ENCODE results near the gene ROR1. TPM values are rescaled to one million over a fixed set of nuclear protein-coding genes. Genes with fewer than 3 reads are reported as not detected.

ROR1 gene
- total RNA-seq, 1 experiment from 2014 or later: 56.3 TPM

DNA sequence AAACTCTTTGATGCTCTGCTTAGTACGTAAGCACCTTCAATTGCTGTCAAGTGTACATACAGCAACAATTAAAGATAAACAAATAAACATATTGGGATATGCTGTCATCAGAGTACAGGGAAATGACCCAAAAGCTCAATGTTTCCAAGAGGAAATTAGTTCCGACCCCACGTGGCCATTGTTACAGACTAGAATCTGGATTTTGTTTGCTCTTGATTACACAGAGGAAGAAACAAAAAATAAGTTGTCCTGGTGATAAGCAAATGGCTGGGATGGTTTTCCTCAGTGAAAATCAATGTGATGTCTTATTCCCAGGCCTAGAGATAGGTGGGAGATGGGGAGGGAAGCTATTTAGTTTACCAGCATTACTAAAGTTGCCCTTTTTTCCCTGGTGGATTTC, 316.6 kb downstream of the ROR1 start:
- DNase-seq (ENCODE audit: low spot score) (no peak), ATAC-seq (no peak)
- ChIA-PET CTCF (interaction anchor here (0.8 kb wide), 1 partner anchor 47 kb away, joined by 3 read pairs; no protein-coding TSS in a partner anchor), POLR2A (no interaction called here)
- H3K4me1 Mint-ChIP-seq: peaks cover 14% of the 10 kb centered on the region
- no peaks in the 10 kb centered on the region for H3K27me3 Mint-ChIP-seq (ENCODE audit: low read depth)
- peaks cover 8% of the 10 kb centered on the region for H3K9me3 Mint-ChIP-seq
- no peak overlapping the region for H3K27ac Mint-ChIP-seq
- no peak overlapping the region for H3K4me3 Mint-ChIP-seq
- TF ChIP-seq, protein P1, sequence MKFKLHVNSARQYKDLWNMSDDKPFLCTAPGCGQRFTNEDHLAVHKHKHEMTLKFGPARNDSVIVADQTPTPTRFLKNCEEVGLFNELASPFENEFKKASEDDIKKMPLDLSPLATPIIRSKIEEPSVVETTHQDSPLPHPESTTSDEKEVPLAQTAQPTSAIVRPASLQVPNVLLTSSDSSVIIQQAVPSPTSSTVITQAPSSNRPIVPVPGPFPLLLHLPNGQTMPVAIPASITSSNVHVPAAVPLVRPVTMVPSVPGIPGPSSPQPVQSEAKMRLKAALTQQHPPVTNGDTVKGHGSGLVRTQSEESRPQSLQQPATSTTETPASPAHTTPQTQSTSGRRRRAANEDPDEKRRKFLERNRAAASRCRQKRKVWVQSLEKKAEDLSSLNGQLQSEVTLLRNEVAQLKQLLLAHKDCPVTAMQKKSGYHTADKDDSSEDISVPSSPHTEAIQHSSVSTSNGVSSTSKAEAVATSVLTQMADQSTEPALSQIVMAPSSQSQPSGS (CRISPR knock-in tag; IDR thresholded peaks at IDR 0.05; ENCODE audit: borderline replicate concordance, low read depth): no peak
- TF ChIP-seq GTF2I (CRISPR knock-in tag; conservative IDR thresholded peaks at IDR 0.05): no peak
- TF ChIP-seq, protein P2, sequence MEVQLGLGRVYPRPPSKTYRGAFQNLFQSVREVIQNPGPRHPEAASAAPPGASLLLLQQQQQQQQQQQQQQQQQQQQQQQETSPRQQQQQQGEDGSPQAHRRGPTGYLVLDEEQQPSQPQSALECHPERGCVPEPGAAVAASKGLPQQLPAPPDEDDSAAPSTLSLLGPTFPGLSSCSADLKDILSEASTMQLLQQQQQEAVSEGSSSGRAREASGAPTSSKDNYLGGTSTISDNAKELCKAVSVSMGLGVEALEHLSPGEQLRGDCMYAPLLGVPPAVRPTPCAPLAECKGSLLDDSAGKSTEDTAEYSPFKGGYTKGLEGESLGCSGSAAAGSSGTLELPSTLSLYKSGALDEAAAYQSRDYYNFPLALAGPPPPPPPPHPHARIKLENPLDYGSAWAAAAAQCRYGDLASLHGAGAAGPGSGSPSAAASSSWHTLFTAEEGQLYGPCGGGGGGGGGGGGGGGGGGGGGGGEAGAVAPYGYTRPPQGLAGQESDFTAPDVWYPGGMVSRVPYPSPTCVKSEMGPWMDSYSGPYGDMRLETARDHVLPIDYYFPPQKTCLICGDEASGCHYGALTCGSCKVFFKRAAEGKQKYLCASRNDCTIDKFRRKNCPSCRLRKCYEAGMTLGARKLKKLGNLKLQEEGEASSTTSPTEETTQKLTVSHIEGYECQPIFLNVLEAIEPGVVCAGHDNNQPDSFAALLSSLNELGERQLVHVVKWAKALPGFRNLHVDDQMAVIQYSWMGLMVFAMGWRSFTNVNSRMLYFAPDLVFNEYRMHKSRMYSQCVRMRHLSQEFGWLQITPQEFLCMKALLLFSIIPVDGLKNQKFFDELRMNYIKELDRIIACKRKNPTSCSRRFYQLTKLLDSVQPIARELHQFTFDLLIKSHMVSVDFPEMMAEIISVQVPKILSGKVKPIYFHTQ (CRISPR knock-in tag; IDR thresholded peaks at IDR 0.05): no peak
- no peak for TF ChIP-seq SMAD4 (CRISPR knock-in tag; IDR thresholded peaks at IDR 0.05)
- no peak for TF ChIP-seq CREB1 (CRISPR knock-in tag; IDR thresholded peaks at IDR 0.05)
- peaks cover 4% of the 10 kb centered on the region; the same call in 1 of the 2 replicates for H3K36me3 Mint-ChIP-seq

DNA sequence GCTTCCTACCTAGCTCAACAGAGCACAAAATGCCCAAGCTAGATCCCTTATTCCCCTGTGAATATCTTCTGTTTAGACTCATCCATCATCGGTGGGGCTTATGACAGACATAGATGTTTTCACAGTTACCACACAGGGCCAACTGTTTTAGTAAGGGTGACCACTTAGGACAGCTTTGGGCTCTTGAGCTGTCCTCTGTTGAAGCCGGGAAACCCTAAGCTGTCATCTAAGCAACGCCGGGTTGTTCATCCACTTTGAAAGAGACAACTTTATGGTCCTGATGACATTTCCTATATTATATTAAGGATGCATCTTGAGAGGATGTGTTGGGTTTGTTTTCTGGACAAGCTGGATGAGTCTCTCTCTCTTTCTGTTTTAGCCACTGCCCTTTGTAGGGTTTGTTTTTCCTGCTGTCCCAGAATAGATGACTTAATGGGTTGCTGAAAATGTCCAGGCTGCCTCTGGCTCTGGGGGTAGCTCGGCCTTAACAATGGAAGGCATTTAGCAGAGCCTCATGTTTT, 319.1 kb downstream of the ROR1 start:
- Mint-ChIP-seq H3K4me1 (peaks cover 18% of the 10 kb centered on the region), H3K27ac (no peak overlapping the region), H3K4me3 (no peak overlapping the region), H3K9me3 (peaks cover 11% of the 10 kb centered on the region), H3K36me3 (peaks cover 7% of the 10 kb centered on the region), H3K27me3 (ENCODE audit: low read depth) (no peaks in the 10 kb centered on the region)
- ATAC-seq (no peak), DNase-seq (ENCODE audit: low spot score) (no peak)
- TF ChIP-seq OVOL2 (CRISPR knock-in tag; IDR thresholded peaks at IDR 0.05; ENCODE audit: borderline replicate concordance): no peak
- TF ChIP-seq EMX1 (CRISPR knock-in tag; IDR thresholded peaks at IDR 0.05): no peak
- no peak for TF ChIP-seq ATF1 (CRISPR knock-in tag; IDR thresholded peaks at IDR 0.05)
- TF ChIP-seq, protein P3, sequence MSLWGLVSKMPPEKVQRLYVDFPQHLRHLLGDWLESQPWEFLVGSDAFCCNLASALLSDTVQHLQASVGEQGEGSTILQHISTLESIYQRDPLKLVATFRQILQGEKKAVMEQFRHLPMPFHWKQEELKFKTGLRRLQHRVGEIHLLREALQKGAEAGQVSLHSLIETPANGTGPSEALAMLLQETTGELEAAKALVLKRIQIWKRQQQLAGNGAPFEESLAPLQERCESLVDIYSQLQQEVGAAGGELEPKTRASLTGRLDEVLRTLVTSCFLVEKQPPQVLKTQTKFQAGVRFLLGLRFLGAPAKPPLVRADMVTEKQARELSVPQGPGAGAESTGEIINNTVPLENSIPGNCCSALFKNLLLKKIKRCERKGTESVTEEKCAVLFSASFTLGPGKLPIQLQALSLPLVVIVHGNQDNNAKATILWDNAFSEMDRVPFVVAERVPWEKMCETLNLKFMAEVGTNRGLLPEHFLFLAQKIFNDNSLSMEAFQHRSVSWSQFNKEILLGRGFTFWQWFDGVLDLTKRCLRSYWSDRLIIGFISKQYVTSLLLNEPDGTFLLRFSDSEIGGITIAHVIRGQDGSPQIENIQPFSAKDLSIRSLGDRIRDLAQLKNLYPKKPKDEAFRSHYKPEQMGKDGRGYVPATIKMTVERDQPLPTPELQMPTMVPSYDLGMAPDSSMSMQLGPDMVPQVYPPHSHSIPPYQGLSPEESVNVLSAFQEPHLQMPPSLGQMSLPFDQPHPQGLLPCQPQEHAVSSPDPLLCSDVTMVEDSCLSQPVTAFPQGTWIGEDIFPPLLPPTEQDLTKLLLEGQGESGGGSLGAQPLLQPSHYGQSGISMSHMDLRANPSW (CRISPR knock-in tag; conservative IDR thresholded peaks at IDR 0.05; ENCODE audit: low read depth): no peak
- TF ChIP-seq, protein P4, sequence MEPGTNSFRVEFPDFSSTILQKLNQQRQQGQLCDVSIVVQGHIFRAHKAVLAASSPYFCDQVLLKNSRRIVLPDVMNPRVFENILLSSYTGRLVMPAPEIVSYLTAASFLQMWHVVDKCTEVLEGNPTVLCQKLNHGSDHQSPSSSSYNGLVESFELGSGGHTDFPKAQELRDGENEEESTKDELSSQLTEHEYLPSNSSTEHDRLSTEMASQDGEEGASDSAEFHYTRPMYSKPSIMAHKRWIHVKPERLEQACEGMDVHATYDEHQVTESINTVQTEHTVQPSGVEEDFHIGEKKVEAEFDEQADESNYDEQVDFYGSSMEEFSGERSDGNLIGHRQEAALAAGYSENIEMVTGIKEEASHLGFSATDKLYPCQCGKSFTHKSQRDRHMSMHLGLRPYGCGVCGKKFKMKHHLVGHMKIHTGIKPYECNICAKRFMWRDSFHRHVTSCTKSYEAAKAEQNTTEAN (CRISPR knock-in tag; IDR thresholded peaks at IDR 0.05): no peak
- no peak for TF ChIP-seq RELA (CRISPR knock-in tag; IDR thresholded peaks at IDR 0.05; ENCODE audit: borderline replicate concordance)
- TF ChIP-seq SOX15 (CRISPR knock-in tag; IDR thresholded peaks at IDR 0.05): no peak
- no peak for TF ChIP-seq ZNF121 (CRISPR knock-in tag; IDR thresholded peaks at IDR 0.05)
- ChIA-PET CTCF (no interaction called here), POLR2A (interaction anchor here (1.0 kb wide), 1 partner anchor 10 kb away, joined by 3 read pairs; no protein-coding TSS in a partner anchor)

DNA sequence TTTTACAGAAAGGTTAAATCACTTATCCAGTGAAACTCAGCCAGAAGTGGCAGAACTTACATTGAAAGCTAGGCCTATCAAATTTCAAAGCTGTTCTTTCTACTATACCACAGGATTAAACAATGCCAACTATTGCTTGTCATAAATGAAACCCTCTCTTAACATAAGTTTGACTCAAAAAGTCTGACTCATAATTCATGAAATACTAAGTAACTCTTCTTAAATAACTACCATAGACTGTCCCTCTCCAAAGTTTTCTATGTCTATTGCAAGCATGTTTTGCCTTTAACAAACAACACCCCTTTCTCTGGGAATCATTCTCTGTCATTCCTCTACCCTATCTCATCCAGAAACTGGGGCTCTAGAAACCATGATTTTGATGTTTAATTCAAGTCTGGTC, 320.1 kb downstream of the ROR1 start:
- no peak overlapping the region for H3K4me3 Mint-ChIP-seq
- H3K9me3 Mint-ChIP-seq: peaks cover 11% of the 10 kb centered on the region
- no peak for DNase-seq (ENCODE audit: low spot score)
- peaks cover 7% of the 10 kb centered on the region for H3K36me3 Mint-ChIP-seq
- CTCF ChIA-PET: interaction anchor here (1.0 kb wide), 1 partner anchor 43 kb away, joined by 3 read pairs; no protein-coding TSS in a partner anchor
- H3K27ac Mint-ChIP-seq: no peak overlapping the region
- ATAC-seq: no peak
- POLR2A ChIA-PET: interaction anchor here (1.0 kb wide), 1 partner anchor 11 kb away, joined by 3 read pairs; no protein-coding TSS in a partner anchor
- H3K27me3 Mint-ChIP-seq (ENCODE audit: low read depth): no peaks in the 10 kb centered on the region
- H3K4me1 Mint-ChIP-seq: peaks cover 25% of the 10 kb centered on the region
- TF ChIP-seq, protein P5, sequence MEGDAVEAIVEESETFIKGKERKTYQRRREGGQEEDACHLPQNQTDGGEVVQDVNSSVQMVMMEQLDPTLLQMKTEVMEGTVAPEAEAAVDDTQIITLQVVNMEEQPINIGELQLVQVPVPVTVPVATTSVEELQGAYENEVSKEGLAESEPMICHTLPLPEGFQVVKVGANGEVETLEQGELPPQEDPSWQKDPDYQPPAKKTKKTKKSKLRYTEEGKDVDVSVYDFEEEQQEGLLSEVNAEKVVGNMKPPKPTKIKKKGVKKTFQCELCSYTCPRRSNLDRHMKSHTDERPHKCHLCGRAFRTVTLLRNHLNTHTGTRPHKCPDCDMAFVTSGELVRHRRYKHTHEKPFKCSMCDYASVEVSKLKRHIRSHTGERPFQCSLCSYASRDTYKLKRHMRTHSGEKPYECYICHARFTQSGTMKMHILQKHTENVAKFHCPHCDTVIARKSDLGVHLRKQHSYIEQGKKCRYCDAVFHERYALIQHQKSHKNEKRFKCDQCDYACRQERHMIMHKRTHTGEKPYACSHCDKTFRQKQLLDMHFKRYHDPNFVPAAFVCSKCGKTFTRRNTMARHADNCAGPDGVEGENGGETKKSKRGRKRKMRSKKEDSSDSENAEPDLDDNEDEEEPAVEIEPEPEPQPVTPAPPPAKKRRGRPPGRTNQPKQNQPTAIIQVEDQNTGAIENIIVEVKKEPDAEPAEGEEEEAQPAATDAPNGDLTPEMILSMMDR (IDR thresholded peaks at IDR 0.05): no peak
- TF ChIP-seq, protein P6, sequence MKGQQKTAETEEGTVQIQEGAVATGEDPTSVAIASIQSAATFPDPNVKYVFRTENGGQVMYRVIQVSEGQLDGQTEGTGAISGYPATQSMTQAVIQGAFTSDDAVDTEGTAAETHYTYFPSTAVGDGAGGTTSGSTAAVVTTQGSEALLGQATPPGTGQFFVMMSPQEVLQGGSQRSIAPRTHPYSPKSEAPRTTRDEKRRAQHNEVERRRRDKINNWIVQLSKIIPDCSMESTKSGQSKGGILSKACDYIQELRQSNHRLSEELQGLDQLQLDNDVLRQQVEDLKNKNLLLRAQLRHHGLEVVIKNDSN (CRISPR knock-in tag; IDR thresholded peaks at IDR 0.05): no peak
- TF ChIP-seq, protein P7, sequence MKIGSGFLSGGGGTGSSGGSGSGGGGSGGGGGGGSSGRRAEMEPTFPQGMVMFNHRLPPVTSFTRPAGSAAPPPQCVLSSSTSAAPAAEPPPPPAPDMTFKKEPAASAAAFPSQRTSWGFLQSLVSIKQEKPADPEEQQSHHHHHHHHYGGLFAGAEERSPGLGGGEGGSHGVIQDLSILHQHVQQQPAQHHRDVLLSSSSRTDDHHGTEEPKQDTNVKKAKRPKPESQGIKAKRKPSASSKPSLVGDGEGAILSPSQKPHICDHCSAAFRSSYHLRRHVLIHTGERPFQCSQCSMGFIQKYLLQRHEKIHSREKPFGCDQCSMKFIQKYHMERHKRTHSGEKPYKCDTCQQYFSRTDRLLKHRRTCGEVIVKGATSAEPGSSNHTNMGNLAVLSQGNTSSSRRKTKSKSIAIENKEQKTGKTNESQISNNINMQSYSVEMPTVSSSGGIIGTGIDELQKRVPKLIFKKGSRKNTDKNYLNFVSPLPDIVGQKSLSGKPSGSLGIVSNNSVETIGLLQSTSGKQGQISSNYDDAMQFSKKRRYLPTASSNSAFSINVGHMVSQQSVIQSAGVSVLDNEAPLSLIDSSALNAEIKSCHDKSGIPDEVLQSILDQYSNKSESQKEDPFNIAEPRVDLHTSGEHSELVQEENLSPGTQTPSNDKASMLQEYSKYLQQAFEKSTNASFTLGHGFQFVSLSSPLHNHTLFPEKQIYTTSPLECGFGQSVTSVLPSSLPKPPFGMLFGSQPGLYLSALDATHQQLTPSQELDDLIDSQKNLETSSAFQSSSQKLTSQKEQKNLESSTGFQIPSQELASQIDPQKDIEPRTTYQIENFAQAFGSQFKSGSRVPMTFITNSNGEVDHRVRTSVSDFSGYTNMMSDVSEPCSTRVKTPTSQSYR (CRISPR knock-in tag; IDR thresholded peaks at IDR 0.05): no peak
- TF ChIP-seq NR2C2 (CRISPR knock-in tag; IDR thresholded peaks at IDR 0.05): no peak
- TF ChIP-seq ZNF232 (CRISPR knock-in tag; IDR thresholded peaks at IDR 0.05): no peak
- no peak for TF ChIP-seq ATF1 (CRISPR knock-in tag; IDR thresholded peaks at IDR 0.05)
- no peak for TF ChIP-seq ELF4 (CRISPR knock-in tag; IDR thresholded peaks at IDR 0.05; ENCODE audit: low read depth)
